ENCODE measurements around the gene MED15. TPM values are rescaled to one million over a fixed set of nuclear protein-coding genes. Genes with fewer than 3 reads are reported as not detected.
"Not testable (repeated sequence)": the region's sequence is repeated elsewhere in the genome, so short reads cannot be mapped to it uniquely, and the experiment has no call there.

Gene MED15
- polyA plus RNA-seq, 4 donors, result 31.8 to 67.8 (median 48.3) TPM

DNA sequence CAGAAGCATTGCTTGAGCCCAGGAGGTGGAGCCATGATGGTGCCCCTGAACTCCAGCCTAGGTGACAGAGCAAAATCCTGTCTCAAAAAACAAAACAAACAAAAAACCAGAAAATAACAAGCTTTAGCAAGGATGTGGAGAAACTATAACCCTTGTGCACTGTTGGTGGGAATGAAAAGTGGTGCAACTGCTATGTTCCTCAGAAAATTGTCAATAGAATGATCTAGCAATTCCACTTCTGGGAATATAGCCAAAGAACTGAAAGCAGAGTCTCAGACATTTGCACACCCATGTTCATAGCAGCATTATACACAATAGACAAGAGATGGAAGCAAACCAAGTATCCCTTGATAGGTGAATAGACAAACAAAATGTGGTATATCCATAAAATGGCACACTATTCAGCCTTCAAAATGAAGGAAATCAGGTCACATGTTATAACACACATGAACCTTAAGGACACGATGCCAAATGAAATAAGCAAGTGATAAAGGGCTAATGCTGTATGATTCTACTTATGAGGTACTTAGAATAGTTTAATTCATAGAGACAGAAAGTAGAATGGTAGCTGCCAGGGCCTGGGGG is 27.7 kb upstream of the MED15 start:
- no peak for DNase-seq (ENCODE audit: low read depth in 4 of 4, low spot score in 2 of 4)

DNA sequence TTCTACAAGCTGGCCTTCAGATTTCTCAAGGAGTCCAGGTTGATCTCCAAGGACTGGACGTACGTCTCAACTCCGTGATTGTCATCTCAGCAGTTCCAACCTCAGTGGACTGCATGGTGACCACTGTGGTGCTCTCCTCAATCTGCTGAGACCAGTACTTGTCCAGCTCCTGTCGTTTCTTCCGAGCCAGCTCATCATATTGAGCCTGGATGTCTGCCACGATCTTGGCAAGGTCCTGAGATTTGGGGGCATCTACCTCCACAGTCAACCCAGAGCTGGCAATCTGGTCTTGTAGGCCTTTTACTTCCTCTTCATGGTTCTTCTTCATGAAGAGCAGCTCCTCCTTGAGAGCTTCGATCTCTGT is 24.3 kb upstream of the MED15 start:
- DNase-seq (ENCODE audit: low read depth in 4 of 4, low spot score in 2 of 4), result not testable (repeated sequence)

DNA sequence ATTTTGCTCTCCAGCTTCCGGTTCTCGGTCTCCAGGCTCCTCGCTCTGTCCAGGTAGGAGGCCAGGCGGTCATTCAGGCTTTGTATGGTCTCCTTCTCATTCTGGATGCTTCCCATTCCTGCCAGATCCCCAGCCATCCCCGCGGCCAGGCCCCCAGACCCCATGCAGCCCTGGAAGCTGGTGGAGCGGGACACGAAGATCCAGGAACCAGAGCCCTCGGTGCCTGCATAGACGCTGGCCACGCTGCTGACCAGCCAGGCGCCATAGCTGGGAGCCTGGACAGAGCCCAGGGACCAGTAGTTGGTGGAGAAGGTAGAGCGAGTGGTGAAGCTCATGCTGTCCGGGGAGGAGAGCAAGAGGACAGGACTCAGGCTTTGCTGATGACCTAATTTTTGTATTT is 23.6 kb upstream of the MED15 start:
- no peak for DNase-seq (ENCODE audit: low read depth in 4 of 4, low spot score in 2 of 4)

DNA sequence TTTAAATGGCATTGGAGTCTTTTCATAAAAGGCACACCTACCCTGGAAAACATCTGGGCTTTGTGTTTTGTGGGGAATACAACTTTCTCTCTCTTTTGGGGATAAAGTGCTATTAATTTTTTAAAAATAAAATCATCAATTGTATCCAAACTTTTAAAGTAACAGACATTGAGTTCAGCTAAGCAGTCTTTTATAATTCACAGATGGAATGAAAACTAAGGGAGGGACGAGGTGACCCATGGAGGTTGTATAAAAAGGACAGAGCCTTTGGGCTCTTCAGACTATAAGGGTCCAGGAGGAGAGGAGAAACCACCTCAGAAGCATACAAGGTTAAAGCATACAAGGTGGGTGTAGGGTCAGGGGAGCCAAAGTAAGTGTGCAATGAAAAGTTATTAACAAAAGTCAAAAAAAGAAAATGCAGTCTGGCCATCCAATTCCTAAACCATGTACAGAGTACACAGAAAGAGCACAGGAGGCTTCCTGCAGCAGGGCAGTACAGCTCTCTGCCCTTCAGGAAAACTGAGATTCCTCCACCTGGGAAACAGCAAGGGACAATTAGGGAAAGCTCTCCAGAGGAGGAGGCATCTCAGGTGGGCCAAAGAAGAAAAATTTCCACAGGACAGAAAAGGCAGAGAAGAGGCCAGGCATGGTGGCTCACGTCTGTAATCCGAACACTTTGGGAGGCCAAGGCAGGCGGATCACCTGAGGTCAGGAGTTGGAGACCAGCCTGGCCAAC is 22.3 kb upstream of the MED15 start:
- no peak for DNase-seq (ENCODE audit: low read depth in 4 of 4, low spot score in 2 of 4)

DNA sequence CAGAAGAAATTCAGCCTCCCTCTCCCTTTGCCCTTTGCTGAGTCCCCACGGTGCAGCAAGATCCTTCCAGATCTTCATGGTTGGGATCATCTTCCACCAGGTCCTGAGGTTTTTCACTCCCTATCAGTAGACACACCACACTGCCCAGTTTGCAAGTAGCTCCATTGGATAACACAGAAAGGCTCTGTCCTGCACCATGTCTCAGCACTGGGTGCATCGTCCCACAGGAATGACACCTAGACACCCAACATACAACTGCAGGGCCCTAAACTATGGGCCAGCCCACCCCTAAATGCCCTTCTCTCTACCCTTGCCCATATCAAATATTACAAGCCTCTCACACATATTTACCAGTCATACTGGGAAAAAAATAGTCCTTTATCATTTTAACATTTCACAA is 21.2 kb upstream of the MED15 start:
- no peak for DNase-seq (ENCODE audit: low read depth in 4 of 4, low spot score in 2 of 4)

DNA sequence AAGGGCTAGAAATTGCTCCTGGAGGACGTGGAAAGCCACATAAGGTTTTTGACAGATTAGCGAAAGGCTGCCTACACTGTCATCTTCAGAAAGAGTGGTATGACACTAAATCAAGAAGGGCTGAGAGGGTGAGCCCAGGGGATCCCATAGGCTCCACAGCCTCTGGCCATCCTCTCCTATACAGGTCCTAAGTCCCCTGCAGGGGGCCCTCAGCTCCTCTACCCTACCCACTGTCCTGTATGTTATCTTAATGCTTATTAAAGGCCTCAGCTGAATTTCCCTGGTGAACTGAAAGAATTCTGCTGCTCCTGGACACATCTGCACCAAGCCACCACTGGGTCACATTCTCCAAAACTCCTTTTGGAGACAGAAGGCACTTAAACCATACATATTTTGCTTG is 19.7 kb upstream of the MED15 start:
- DNase-seq (ENCODE audit: low read depth in 4 of 4, low spot score in 2 of 4), result no peak

DNA sequence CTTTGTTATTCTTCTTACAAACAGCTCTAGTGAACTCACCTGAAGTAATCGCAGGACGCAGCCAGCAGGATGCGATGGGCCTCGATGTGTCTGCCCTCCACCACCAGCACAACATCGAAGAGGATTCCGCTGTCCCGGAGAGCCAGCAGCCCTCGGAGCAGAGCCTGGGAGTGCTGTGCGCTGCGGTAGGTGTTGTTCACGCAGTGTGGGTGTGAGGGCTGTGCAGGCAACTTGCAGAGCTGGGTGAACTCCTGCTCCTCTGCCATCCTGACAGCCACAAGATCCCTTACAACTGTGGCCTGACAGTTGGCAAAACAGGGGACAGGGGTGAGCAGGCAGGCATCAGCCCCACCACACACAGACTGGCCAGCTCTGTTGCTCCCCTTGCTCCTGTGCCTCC is 18.5 kb upstream of the MED15 start:
- no peak for DNase-seq (ENCODE audit: low read depth in 4 of 4, low spot score in 2 of 4)

DNA sequence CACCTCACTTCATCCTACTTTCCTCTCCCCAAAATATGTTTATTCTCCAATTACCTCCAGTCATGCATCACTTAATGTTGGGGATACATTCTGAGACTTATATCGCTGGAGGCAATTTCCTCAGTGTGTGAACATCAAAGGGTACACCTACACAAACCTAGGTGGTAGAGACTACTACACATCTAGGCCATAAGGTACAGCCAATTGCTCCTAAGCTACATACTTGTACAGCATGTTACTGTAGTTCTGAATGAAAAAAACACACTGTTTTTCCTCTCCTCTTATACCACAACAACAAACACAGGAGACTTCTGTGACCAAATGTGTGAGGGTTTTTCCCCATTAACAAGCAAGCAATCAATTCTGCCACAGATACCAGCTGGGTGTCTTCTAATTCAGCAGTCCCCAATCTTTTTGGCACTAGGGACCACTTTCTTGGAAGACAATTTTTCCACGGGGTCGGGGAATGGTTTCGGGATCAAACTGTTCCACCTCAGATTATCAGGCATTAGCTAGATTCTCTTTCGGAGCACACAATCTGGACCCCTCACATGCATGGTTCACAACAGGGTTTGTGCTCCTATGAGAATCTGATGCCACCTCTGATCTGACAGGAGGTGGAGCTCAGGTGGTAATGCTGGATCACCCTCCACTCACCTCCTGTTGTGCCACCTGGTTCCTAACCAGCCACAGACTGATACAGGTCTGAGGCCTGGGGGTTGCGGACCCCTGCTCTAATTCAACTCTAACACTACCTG is 17.0 kb upstream of the MED15 start:
- no peak for DNase-seq (ENCODE audit: low read depth in 4 of 4, low spot score in 2 of 4)

DNA sequence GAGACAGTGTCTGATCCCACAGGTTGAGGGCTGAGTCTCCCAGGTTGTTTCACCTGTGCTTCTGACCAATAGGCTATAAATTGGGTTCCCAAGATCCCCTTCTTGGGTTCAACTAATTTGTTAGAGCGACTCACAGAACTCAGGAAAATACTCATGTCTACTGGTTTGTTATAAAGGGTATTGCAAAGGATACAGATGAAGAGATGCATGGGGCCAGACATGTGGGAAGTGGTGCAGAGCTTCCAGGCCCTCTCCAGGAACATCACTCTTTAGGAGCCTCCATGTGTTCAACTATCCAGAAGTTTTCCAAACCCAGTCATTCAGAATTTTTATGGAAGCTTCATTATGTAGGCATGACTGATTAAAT is 16.5 kb upstream of the MED15 start:
- no peak for DNase-seq (ENCODE audit: low read depth in 4 of 4, low spot score in 2 of 4)

DNA sequence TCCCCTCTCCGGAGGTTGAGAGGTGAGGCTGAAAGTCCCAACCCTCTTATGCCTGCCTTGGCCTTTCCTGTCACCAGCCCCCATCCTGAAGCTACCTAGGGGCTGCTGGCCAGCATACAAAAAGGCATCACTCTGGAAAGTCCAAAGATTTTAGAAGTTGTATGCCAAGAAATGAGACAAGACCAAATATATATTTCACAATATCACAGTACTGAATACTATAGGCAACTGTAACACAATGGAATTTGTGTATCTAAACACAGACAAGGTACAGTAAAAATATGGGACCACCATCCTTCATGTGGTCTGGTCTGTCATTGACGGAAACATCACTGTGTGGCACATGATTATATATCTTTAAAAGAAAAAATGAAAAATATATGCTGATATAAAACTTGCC is 16.1 kb upstream of the MED15 start:
- no peak for DNase-seq (ENCODE audit: low read depth in 4 of 4, low spot score in 2 of 4)

DNA sequence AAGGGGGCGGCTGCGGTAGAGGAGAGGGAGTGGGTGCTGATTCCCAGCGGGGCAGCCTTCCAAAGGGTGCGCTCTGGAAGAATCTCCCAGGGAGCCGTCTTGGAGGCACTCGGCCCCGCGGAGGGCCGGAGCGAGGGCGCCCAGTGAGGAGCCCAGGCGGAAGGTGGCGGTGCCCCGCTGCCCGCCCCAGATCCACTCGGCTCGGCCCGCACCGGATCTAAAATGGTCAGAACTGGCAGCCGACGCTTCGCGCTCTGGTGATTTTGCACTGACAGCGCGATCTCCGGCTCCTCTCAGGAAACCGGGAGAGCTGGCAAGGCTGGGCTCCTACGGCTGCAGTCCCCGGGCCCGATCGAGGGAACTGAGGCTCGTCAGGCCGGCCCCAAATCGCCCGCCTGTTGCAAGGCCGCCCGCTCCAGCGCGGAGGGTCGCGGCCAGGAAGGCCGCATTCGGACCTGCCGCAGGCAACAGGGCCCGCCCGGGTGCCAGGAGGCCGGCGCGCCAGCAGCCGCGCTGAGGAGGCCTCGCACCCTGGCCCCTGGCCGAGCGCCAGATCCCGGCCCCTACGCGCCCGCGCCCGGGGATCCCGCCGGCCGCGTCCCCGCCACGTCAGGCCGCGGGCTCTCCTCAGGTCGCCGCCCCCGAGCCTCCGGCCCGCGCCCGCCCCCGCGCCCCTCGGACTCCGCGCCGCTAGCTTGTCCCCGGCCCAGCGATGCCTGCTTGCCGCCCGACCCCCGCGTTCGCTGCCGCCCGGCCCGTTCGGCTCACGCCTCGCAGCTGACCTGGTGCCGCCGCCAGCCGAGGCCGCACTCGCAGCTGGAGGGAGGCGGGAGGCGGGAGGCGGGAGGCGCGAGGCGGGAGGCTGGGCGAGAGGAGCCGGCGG is 12.2 kb upstream of the MED15 start, which contains the start of gene KLHL22:
Gene KLHL22 (minus strand): TSS at position 818 of the 883 bp plus-strand sequence. CDS start 6,584 bp downstream, outside the sequence.
- peak in 2 of 4 donors; percentile 13 to 14 for DNase-seq (ENCODE audit: low read depth in 4 of 4, low spot score in 2 of 4)

DNA sequence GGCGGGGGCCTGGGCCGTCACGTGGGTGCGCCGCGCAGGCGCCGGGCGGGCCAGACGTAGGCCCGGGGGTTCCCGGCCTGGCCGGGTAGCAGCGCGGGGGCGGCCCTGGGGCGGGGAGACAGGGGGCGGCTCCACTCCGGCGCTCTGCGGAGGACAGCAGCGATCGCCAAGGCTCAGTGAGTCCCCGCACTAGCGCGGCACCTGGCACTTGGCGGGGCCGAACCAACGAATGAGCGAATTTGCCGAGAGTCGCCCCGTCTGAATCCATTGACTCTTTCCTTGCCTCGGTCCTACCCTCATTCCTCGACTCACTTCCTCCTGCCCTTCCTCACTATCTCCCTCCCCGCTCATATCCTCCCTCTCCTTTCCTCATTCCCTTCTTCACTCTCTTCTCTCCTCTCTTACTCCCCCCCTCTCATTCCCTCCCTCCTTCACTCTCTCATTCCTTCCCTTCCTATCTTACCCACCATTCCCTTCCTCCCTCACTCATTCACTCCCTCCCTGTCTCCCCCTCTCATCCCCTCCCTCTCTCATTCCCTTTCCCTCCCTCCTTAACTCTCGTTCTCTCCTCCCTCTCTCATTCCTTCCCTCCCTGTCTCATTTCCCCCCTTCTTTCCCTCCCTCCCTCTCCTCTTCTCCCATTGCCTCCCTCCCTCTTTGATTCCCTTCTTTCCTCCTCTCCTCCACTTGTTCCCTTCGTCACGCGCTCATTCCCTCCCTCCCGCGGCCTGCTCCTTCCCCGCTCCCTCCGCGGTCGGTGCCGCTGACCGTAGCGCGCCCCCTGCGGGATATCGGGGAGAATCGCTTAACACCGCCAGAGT is 11.3 kb upstream of the MED15 start:
- DNase-seq (ENCODE audit: low read depth in 4 of 4, low spot score in 2 of 4), result peak in 3 of 4 donors; percentile 79 to 88 (median 86)

DNA sequence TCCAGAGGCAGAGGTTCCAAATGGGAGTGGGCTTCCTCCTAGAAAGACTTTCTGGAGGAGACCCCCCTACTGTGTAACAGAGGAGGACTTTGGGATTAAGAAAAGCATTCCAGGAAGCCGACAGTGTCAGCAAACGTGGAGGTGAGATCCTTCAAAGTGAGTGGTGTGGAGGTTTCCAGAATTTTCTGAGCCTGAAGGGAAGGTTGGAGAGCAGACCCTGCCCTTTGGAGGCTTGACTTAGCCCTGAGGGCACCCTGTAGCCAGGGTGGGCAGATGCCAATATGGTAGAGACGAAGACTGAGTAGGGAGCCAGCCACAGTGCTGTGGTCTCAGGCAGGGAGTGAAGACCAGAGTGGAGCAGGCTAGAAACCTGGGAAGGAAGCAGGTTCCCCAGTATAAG is 10.0 kb upstream of the MED15 start:
- DNase-seq (ENCODE audit: low read depth in 4 of 4, low spot score in 2 of 4), result no peak

DNA sequence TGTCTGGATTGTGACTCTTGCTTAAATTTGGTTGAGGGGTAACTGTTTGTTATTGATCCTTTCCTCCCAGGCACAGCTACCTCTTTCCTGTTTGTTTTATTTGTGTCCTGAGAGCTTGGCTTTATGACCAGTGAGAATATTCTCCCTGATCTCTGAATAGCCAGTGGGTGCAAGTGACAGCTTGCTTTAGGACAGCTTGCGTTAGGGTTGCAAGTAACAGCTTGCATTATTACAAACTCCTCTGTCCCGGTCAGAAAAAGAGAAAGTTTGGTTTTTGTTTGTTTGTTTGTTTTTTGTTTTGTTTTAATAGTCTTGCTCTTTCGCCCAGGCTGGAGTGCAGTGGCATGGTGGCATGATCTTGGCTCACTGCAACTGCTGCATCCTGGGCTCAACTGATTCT is 8.5 kb upstream of the MED15 start:
- DNase-seq (ENCODE audit: low read depth in 4 of 4, low spot score in 2 of 4), result no peak

DNA sequence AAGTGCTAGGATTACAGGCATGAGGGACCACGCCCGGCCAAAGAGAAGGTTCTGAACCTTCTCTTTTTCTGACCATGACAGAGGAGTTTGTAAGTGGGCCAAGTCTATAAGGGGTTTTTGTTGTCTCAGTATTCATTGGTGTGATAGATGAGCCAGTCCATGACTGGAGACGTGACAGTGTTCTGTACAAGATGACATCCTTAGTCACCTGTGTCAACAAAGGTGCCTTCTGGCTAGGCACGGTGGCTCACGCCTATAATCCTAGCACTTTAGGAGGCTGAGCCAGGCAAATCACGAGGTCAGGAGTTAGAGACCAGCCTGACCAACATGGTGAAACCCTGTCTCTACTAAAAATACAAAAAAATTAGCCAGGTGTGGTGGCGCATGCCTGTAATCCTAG is 7.6 kb upstream of the MED15 start:
- no peak for DNase-seq (ENCODE audit: low read depth in 4 of 4, low spot score in 2 of 4)

DNA sequence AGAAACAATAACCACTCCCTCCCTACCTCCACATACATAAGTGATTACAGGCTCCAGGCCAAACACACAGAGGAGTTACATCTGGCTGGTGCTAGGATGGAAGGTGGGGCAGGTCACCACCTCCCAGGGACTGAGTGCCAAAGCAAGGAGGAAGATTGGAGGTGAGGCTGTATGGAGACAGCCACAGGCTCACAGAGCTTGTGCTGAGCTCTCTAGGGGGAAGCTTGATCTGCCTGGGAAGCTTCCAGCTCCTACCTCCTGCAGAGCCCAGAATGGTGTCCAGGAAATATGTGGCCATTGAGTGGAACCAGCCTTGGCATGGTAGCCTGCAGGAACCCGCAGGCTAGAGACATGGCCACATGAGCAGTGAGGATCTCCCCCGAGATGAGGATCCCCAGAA is 3.6 kb upstream of the MED15 start:
- no peak for DNase-seq (ENCODE audit: low read depth in 4 of 4, low spot score in 2 of 4)

DNA sequence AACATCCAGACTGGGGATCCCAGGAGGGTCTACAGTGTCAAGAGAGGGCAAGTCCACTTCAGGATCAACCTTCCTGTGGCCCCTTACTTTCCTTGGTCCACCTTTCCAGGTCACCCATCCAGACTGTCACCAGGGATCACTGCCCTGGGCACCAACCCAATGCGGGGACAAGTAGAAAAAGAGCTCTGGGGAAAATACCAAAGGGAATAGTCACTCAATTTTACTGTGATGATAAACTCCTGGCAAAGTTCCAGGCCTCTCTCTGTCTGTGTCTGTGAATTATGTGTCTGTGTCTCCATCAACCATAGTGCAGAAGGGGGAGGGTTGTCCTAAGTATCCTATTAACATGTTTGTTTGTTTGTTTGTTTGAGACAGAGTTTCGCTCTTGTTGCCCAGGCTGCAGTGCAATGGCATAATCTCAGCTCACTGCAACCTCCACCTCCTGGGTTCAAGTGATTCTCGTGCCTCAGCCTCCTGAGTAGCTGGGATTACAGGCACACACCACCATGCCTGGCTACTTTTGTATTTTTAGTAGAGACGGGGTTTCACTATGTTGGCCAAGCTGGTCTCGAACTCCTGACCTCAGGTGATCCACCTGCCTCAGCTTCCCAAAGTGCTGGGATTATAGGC is 3.0 kb upstream of the MED15 start:
- not testable (repeated sequence) for DNase-seq (ENCODE audit: low read depth in 4 of 4, low spot score in 2 of 4)

DNA sequence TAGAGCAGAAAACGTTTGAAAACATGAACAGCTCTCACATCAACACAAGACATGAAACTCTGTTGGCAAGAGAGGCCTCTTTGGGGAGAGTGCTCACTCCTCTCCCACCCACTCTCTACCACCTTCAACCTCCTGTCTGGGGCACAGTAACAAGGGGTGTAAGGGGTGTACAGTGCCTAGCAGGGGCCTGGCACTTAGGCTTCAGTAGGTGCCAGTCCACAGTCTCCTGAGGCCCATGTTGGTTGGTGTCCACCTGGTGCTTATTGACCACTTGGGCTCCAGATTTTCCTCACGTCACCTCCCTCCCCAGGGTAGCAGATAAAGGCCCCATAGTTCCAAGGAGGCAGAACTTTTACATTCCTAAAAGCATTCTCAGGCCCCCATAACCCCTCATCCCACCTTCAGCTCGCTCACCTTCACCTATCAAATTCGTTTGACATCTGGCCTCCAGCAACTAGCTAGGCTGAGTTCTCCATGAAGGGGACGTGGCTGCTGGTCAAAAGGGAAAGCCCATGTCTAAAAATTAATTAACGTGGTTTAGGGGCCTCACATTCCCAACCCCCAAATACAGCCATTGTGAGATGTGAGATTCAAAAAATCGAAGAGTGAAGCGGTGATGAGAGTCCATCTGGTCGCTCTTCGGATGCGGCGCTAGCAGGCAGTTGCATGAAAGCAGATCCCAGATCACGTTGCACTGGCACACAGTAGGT is 712 bp upstream of the MED15 start:
- DNase-seq (ENCODE audit: low read depth in 4 of 4, low spot score in 2 of 4), result no peak
